Glutamatergic neuron (in vitro differentiated cells): ENCODE measurements around the gene UBP1. TPM values are rescaled to one million over a fixed set of nuclear protein-coding genes. Genes with fewer than 3 reads are reported as not detected.

Experiments
- DNase-seq: peaks from one replicate; pipeline ENCODE4 v3.0.0; 2022
- H3K27ac Mint-ChIP-seq: one replicate; pipeline ENCODE4 v1.8.0; 2020; ENCODE audit warnings: mild to moderate bottlenecking, mixed read lengths, inconsistent platforms; ENCODE audit not compliant: unreplicated experiment
- H3K27me3 Mint-ChIP-seq: one replicate; pipeline ENCODE4 v1.8.0; 2020; ENCODE audit warnings: mild to moderate bottlenecking, moderate library complexity, mixed read lengths, inconsistent platforms; ENCODE audit not compliant: unreplicated experiment
- H3K36me3 Mint-ChIP-seq: one replicate; pipeline ENCODE4 v1.8.0; 2020; ENCODE audit warnings: mild to moderate bottlenecking, mixed read lengths, inconsistent platforms; ENCODE audit not compliant: unreplicated experiment
- H3K4me1 Mint-ChIP-seq: one replicate; pipeline ENCODE4 v1.8.0; 2020; ENCODE audit warnings: mild to moderate bottlenecking, low read depth, mixed read lengths, inconsistent platforms; ENCODE audit not compliant: unreplicated experiment
- H3K4me3 Mint-ChIP-seq: one replicate; pipeline ENCODE4 v1.8.0; 2020; ENCODE audit warnings: mild to moderate bottlenecking, mixed read lengths, inconsistent platforms; ENCODE audit not compliant: unreplicated experiment
- H3K9me3 Mint-ChIP-seq: one replicate; pipeline ENCODE4 v1.8.0; 2020; ENCODE audit warnings: mild to moderate bottlenecking, moderate library complexity, mixed read lengths, inconsistent platforms; ENCODE audit not compliant: unreplicated experiment
- CTCF ChIP-seq: fragments of 200-600 bp; sonication (generic); IDR thresholded peaks from one replicate; pipeline ENCODE4 v1.5.0; 2021; ENCODE audit not compliant: partially characterized antibody, unreplicated experiment
- total RNA-seq: library from RNA; stranded (reverse); fragmentation: NEBNext Ultra II Directional; extraction: Animal tissue kit (Norgen Biotek cat#: 25700); gene quantifications from one replicate; pipeline ENCODE4 v1.2.1, GENCODE V29; 2021; ENCODE audit not compliant: unreplicated experiment

Gene UBP1
- total RNA-seq, 1 donor from 2014 or later = 69.9 TPM

DNA sequence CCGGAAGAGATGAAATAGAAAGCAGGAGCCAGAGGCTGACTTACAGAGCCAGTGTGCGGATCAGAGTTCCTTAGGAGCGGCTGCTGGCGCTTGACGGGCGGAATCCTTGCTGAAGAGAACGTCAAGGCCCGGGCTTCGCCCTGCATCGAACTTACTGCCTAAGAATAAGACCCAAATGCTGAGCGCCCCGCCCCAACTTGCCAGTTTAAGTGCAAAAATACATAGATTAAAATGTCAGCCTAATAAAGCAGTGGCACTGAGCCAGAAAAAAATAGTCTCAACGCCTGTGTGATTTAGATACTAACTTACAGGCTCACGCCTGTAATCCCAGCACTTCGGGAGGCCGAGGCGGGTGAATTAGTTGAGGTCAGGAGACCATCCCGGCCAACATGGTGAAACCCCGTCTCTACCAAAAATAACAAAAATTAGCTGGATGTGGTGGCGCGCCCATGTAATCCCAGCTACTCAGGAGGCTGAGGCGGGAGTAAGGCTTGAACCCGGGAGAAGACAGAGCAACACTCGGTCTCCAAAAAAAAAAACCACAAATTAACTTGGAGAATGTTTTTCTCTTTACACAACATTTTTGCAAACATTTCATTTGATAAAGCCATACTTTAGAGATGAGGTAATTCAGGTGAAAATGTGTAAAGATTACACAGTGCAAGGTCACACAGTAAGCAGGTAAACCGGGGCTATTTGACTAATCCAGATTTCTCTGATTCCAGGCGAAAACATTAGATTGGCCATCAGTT lies 1.2 kb upstream of the UBP1 start:
- Mint-ChIP-seq H3K4me1 (peaks cover 22% of the 10 kb centered on the region), H3K27me3 (peaks cover 10% of the 10 kb centered on the region), H3K27ac (peak overlapping the region; percentile 100), H3K4me3 (peak overlapping the region; percentile 100), H3K36me3 (no peaks in the 10 kb centered on the region), H3K9me3 (peaks cover 10% of the 10 kb centered on the region)
- DNase-seq = peak; percentile 52
- TF ChIP-seq CTCF = no peak

DNA sequence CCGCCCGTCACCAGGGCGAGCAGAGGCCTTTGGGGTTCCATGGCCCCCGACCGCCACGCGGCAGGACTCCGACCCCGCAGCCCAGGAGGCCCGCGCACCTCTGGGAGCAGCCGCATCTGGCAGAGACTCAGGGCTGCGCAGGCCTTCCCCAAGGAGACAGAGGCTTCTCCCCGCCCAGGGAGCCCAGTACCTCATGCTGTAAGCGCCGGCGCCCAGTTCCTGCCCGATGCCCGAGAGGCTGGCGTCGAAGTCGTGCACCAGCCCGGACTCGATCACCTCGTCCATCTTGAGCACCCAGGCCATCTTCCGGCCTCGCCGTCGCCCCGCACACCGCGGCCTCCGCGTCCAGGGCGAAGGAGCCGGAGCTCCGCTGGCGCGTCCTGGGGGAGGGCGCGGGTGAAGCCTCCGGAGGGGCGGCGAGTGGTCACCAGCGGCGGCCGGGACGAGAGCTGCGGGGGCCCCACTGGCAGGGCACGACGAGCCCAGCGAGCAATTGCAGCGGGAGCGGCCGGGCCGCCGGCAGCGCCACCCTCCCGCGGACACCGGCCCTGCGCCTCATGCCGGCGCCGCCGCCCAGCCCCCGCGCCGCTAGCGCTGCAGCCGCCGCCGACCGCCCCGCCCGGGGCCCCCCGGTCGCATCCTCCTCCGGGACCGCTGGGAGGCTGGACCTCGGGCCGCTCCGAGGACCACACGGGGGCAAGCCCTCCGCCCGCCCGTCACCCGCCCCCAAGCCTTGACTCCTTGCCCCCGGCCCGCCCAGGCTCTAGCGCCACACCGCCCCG lies 468 bp downstream of the UBP1 start:
- peak overlapping the region; percentile 95 for H3K4me3 Mint-ChIP-seq
- H3K9me3 Mint-ChIP-seq = peaks cover 10% of the 10 kb centered on the region
- H3K36me3 Mint-ChIP-seq = no peaks in the 10 kb centered on the region
- DNase-seq = peak; percentile 73
- peaks cover 10% of the 10 kb centered on the region for H3K27me3 Mint-ChIP-seq
- TF ChIP-seq CTCF = no peak
- peak overlapping the region; percentile 87 for H3K27ac Mint-ChIP-seq
- peaks cover 26% of the 10 kb centered on the region for H3K4me1 Mint-ChIP-seq

- DNase-seq = no peak
- no peak for TF ChIP-seq CTCF
- no peaks in the 10 kb centered on the region for H3K36me3 Mint-ChIP-seq
- H3K9me3 Mint-ChIP-seq = peaks cover 10% of the 10 kb centered on the region
- peaks cover 10% of the 10 kb centered on the region for H3K27me3 Mint-ChIP-seq
- H3K4me3 Mint-ChIP-seq = peak overlapping the region; percentile 95
- H3K4me1 Mint-ChIP-seq = peaks cover 26% of the 10 kb centered on the region
- peak overlapping the region; percentile 87 for H3K27ac Mint-ChIP-seq
Measured at GRCh38 chr3:33438881-33439545, 1.2 kb downstream of the UBP1 start.

GRCh38 chr3:33438284-33438668 lies 1.9 kb downstream of the UBP1 start:
- Mint-ChIP-seq H3K4me3 (peak overlapping the region; percentile 95), H3K9me3 (peaks cover 10% of the 10 kb centered on the region), H3K4me1 (peaks cover 30% of the 10 kb centered on the region), H3K27ac (peak overlapping the region; percentile 87), H3K27me3 (peaks cover 12% of the 10 kb centered on the region), H3K36me3 (no peaks in the 10 kb centered on the region)
- DNase-seq = no peak
- TF ChIP-seq CTCF = no peak
